GM19193 (cell line): ENCODE results near the gene MT1M.

Source experiments
- POLR2A ChIP-seq: IDR thresholded peaks from 4 replicates; pipeline ENCODE4 v1.6.1; 2011; ENCODE audit not compliant: insufficient read depth, insufficient read length; ENCODE audit errors: extremely low read depth

The MT1M gene

GRCh38 chr16:56675685-56676210 lies 43.3 kb downstream of the MT1M start:
- TF ChIP-seq POLR2A, result no peak

GRCh38 chr16:56677474-56677873 lies 45.0 kb downstream of the MT1M start:
- no peak for TF ChIP-seq POLR2A

DNA sequence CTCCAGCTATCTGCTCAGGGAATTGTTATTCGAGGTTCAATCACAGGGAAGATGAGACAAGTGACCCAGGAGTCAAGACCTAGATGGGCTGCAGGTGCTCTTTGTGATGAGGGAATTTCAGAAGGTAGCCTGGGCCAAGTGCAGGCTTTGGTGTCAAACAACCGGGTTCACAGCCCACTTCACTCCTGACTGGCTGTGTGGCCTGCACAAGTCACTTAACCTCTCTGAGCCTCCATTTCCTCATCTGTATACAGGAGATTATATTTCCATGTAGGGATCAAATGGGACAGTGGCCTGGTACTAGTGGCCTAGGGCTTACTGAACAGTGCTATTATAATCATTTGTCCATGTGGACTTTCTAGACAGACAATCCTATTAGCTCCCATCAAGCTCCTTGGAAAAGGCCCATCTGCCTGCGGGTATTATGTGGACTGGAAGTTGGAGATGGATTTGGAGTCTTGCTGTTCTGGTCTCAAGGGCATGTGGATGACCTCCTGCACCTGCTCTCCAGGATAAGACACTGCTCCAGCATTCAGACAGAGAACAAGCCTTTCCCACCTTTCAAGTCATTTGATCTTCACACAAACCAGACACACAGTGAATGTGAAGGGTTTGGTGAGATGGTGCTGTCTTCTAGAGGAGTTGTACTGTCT lies 46.7 kb downstream of the MT1M start:
- TF ChIP-seq POLR2A, result no peak

DNA sequence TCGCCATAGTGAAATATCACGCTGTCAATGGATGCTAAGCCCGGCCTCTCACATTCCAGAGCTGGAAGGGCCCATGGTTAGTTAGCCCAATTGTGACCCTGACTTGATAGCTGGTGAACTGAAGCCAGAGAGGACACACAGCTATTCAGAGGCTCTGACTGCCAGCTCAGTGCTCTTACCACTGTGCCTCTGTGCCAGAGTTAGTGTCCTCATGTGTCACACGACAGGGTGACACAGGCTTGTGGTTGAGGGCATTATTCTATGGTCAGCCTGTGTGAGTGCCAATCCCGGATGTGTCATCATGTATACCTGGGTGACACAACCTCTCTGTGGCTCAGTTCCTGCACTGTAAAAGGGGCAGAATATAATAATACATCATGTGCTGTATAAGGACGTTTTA lies 47.4 kb downstream of the MT1M start:
- no peak for TF ChIP-seq POLR2A

DNA sequence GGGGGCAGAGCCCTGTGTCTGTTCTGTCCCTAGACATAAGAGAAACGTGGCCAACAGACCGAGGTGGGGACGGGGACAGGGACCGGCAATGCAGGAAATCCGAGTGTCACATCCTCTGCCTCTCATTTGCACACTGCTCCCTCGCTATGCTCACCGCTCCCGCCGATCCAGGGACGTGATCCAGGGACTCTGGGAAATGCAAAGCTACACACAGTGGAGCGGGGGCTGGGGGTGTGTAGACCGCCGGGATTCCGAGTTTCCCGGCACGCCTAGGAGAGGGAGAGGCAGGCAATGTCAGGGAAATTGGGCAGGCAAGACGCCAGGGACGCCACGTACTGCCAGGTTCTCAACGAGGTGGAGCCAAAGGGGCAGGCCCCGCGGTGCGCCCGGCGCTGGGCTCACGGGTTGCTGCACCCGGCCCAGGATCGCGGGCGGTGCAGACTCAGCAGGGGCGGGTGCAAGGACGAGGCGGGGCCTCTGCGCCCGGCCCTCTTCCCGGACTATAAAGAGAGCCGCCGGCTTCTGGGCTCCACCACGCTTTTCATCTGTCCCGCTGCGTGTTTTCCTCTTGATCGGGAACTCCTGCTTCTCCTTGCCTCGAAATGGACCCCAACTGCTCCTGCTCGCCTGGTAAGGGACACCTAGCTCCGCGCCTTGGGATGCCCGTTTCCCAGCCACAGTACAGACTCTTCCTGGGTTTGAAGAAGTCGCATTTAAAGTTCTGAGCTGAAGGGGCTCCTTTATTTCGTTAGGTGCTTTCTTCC lies 49.7 kb downstream of the MT1M start, which contains the start of gene MT1X:
TSS of gene MT1X (plus strand) at position 532 of the 764 bp plus-strand sequence. CDS start at position 603, 71 bp downstream.
- TF ChIP-seq POLR2A, result peak; percentile 87

DNA sequence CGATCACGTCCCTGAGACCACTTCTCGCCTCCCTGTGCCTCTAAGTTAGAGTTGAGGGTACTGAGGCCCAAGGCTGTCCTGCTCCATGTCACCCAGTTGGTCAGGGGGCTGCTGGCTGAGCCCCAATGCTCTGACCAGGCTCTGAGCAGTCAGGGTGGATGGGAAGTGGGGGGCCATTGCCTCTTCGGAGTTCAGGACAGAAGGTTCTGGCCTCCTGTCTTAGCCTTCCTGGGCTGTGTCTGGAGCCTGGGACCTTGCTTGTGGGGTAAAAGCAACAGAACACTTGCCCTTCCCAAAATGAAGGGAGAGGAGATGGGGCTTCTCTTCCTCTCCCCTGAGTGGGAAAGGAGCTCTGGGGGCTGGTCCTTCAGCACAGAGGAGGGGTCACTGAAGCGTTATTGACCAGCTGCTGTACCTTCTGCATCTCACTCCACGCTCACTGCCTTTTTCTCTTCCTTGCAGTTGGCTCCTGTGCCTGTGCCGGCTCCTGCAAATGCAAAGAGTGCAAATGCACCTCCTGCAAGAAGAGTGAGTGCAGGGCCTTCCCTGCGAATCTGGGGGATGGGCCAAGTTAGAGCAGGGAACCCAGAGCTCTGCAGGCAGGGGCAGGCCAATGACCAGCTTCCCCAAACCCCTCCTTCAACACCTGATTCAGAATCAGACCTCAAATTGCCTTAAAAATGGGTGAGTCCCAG lies 50.4 kb downstream of the MT1M start:
- no peak for TF ChIP-seq POLR2A
